Measurements from ENCODE around the gene PEX26. TPM values are rescaled to one million over a fixed set of nuclear protein-coding genes. Genes with fewer than 3 reads are reported as not detected.

Gene PEX26
- total and polyA plus RNA-seq, 2 donors (not counting 1 experiment from before 2014, with no cell fraction given), result 13.2 to 14.5 TPM

GRCh38 chr22:18126606-18127005, 48.8 kb downstream of the PEX26 start:
- Histone ChIP-seq H3K27me3 (ENCODE audit: control insufficient read depth, insufficient read depth, low read length) (no peaks in the 10 kb centered on the region), H3K4me2 (ENCODE audit: extremely low read depth, insufficient read depth, low read length) (no peak overlapping the region), H3K36me3 (ENCODE audit: control insufficient read depth, insufficient read depth, low read length) (no peaks in the 10 kb centered on the region), H3K4me1 (ENCODE audit: control insufficient read depth, extremely low read depth, insufficient read depth, low read length) (no peaks in the 10 kb centered on the region), H4K20me1 (ENCODE audit: control insufficient read depth, extremely low read depth, insufficient read depth, low read length) (no peaks in the 10 kb centered on the region), H2AFZ (ENCODE audit: low read length) (no peak overlapping the region), H3K9ac (ENCODE audit: insufficient read depth, low read length) (no peak overlapping the region), H3K4me3 (replicated peaks in 1 of 4; ENCODE audit: control extremely low read depth in 1 of 4, insufficient read depth in 1 of 4, low read depth in 3 of 4, low read length in 4 of 4) (no peak overlapping the region), H3K79me2 (ENCODE audit: control insufficient read depth, insufficient read depth, low read length) (no peaks in the 10 kb centered on the region), H3K9me3 (ENCODE audit: control insufficient read depth, insufficient read depth, low read depth, low read length) (no peaks in the 10 kb centered on the region), H3K27ac (ENCODE audit: insufficient read depth, low read length) (no peak overlapping the region)
- TF ChIP-seq CTCF (conservative IDR thresholded peaks at IDR 0.05 in 1 of 2, IDR thresholded peaks at IDR 0.05 in 1 of 2; ENCODE audit: low read depth in 1 of 2, low read length in 2 of 2), result no peak
- TF ChIP-seq EZH2 (IDR thresholded peaks at IDR 0.05; ENCODE audit: low read length, missing control alignments), result no peak
- no peak for DNase-seq (ENCODE audit: low read depth in 2 of 2)

- no peaks in the 10 kb centered on the region for H3K36me3 ChIP-seq (ENCODE audit: control insufficient read depth, insufficient read depth, low read length)
- H3K4me1 ChIP-seq (ENCODE audit: control insufficient read depth, extremely low read depth, insufficient read depth, low read length), result no peaks in the 10 kb centered on the region
- no peak for DNase-seq (ENCODE audit: low read depth in 2 of 2)
- no peak overlapping the region for H3K27ac ChIP-seq (ENCODE audit: insufficient read depth, low read length)
- no peak overlapping the region for H3K4me2 ChIP-seq (ENCODE audit: extremely low read depth, insufficient read depth, low read length)
- TF ChIP-seq EZH2 (IDR thresholded peaks at IDR 0.05; ENCODE audit: low read length, missing control alignments), result no peak
- TF ChIP-seq CTCF (conservative IDR thresholded peaks at IDR 0.05 in 1 of 2, IDR thresholded peaks at IDR 0.05 in 1 of 2; ENCODE audit: low read depth in 1 of 2, low read length in 2 of 2), result no peak
- H3K4me3 ChIP-seq (replicated peaks in 1 of 4; ENCODE audit: control extremely low read depth in 1 of 4, insufficient read depth in 1 of 4, low read depth in 3 of 4, low read length in 4 of 4), result no peak overlapping the region
- no peaks in the 10 kb centered on the region for H3K79me2 ChIP-seq (ENCODE audit: control insufficient read depth, insufficient read depth, low read length)
- H3K9me3 ChIP-seq (ENCODE audit: control insufficient read depth, insufficient read depth, low read depth, low read length), result no peaks in the 10 kb centered on the region
- no peak overlapping the region for H3K9ac ChIP-seq (ENCODE audit: insufficient read depth, low read length)
- H3K27me3 ChIP-seq (ENCODE audit: control insufficient read depth, insufficient read depth, low read length), result no peaks in the 10 kb centered on the region
- no peaks in the 10 kb centered on the region for H4K20me1 ChIP-seq (ENCODE audit: control insufficient read depth, extremely low read depth, insufficient read depth, low read length)
- H2AFZ ChIP-seq (ENCODE audit: low read length), result no peak overlapping the region
These were observed 52.2 kb downstream of the PEX26 start for GRCh38 chr22:18130018-18130417.

GRCh38 chr22:18130699-18131429, 53.1 kb downstream of the PEX26 start:
- no peak overlapping the region for H3K27ac ChIP-seq (ENCODE audit: insufficient read depth, low read length)
- no peaks in the 10 kb centered on the region for H4K20me1 ChIP-seq (ENCODE audit: control insufficient read depth, extremely low read depth, insufficient read depth, low read length)
- DNase-seq (ENCODE audit: low read depth in 2 of 2), result no peak
- no peaks in the 10 kb centered on the region for H3K9me3 ChIP-seq (ENCODE audit: control insufficient read depth, insufficient read depth, low read depth, low read length)
- H3K27me3 ChIP-seq (ENCODE audit: control insufficient read depth, insufficient read depth, low read length), result no peaks in the 10 kb centered on the region
- no peak overlapping the region for H2AFZ ChIP-seq (ENCODE audit: low read length)
- no peak overlapping the region for H3K4me3 ChIP-seq (replicated peaks in 1 of 4; ENCODE audit: control extremely low read depth in 1 of 4, insufficient read depth in 1 of 4, low read depth in 3 of 4, low read length in 4 of 4)
- no peaks in the 10 kb centered on the region for H3K79me2 ChIP-seq (ENCODE audit: control insufficient read depth, insufficient read depth, low read length)
- H3K36me3 ChIP-seq (ENCODE audit: control insufficient read depth, insufficient read depth, low read length), result no peaks in the 10 kb centered on the region
- no peak overlapping the region for H3K4me2 ChIP-seq (ENCODE audit: extremely low read depth, insufficient read depth, low read length)
- H3K9ac ChIP-seq (ENCODE audit: insufficient read depth, low read length), result no peak overlapping the region
- no peak for TF ChIP-seq CTCF (conservative IDR thresholded peaks at IDR 0.05 in 1 of 2, IDR thresholded peaks at IDR 0.05 in 1 of 2; ENCODE audit: low read depth in 1 of 2, low read length in 2 of 2)
- TF ChIP-seq EZH2 (IDR thresholded peaks at IDR 0.05; ENCODE audit: low read length, missing control alignments), result no peak
- H3K4me1 ChIP-seq (ENCODE audit: control insufficient read depth, extremely low read depth, insufficient read depth, low read length), result no peaks in the 10 kb centered on the region
